Lower leg skin (tissue), 4 donors: ENCODE measurements around the gene BMP7. TPM values are rescaled to one million over a fixed set of nuclear protein-coding genes. Genes with fewer than 3 reads are reported as not detected.

Source experiments
- DNase-seq, 2 donors: peaks; one replicate each; pipeline ENCODE4 v3.0.0-alpha.2; 2019; ENCODE audit warnings: low spot score in 2 of 2
- H3K4me3 ChIP-seq: fragments of 200-600 bp; sonication (generic); 2 replicates; pipeline ENCODE4 v1.5.1; 2017; ENCODE audit warnings: mild to moderate bottlenecking, low read depth; ENCODE audit not compliant: poor library complexity, severe bottlenecking
- CTCF ChIP-seq, 3 donors: fragments of 450-650 bp; IDR thresholded peaks; one replicate each; pipeline ENCODE4 v1.5.1; 2016; ENCODE audit warnings: antibody characterized with exemption in 3 of 3, mild to moderate bottlenecking in 3 of 3, moderate library complexity in 2 of 3
- POLR2A ChIP-seq, 2 donors: fragments of 450-650 bp; IDR thresholded peaks; one replicate each; pipeline ENCODE4 v1.6.1; 2016 to 2017; ENCODE audit warnings: antibody characterized with exemption in 2 of 2, mild to moderate bottlenecking in 1 of 2, moderate library complexity in 1 of 2
- WGBS, 2 donors: methylation state at CpG; one replicate each; pipeline ENCODE4 v1.1.5; 2018; 5-methylcytosine and 5-hydroxymethylcytosine counted together
- intact Hi-C: fragments of 100-400 bp; cut with DNase I; formaldehyde crosslinking; loops from one replicate; pipeline ENCODE4 v1.15.0; 2023; ENCODE audit warnings: low total_unique reads
- total RNA-seq, 4 donors: library from RNA; depleted of rRNA; stranded (reverse); fragments of >200 nt; gene quantifications; one replicate each; pipeline ENCODE4 v1.1.0, GENCODE V29; 2016

BMP7 gene
- total RNA-seq, 4 donors from 2014 or later = 40.5 to 66.3 (median 46.8) TPM

GRCh38 chr20:57183457-57184009 is 82.9 kb downstream of the BMP7 start:
- no peak overlapping the region for H3K4me3 ChIP-seq
- no peak for TF ChIP-seq CTCF (IDR thresholded peaks at IDR 0.05)
- TF ChIP-seq POLR2A (IDR thresholded peaks at IDR 0.05) = no peak
- intact Hi-C loops = no loop called here
- 89 to 90% methylated on average over 12 to 19 of the region's 19 CpGs for WGBS, 2 donors
- DNase-seq = no peak

- H3K4me3 ChIP-seq = no peak overlapping the region
- WGBS, 2 donors = 73 to 77% methylated on average over 7 of the region's 7 CpGs
- intact Hi-C loops = no loop called here
- no peak for TF ChIP-seq CTCF (IDR thresholded peaks at IDR 0.05)
- no peak for TF ChIP-seq POLR2A (IDR thresholded peaks at IDR 0.05)
- no peak for DNase-seq
These were observed 84.8 kb downstream of the BMP7 start for GRCh38 chr20:57181639-57182038.

GRCh38 chr20:57180954-57181353 is 85.5 kb downstream of the BMP7 start:
- WGBS, 2 donors = 58 to 68% methylated on average over 5 of the region's 5 CpGs
- TF ChIP-seq CTCF (IDR thresholded peaks at IDR 0.05) (no peak), POLR2A (IDR thresholded peaks at IDR 0.05) (no peak)
- DNase-seq = no peak
- intact Hi-C loops = no loop called here
- no peak overlapping the region for H3K4me3 ChIP-seq

- 65 to 73% methylated on average over 10 of the region's 10 CpGs for WGBS, 2 donors
- DNase-seq = no peak
- H3K4me3 ChIP-seq = no peak overlapping the region
- intact Hi-C loops = no loop called here
- TF ChIP-seq CTCF (IDR thresholded peaks at IDR 0.05) = no peak
- no peak for TF ChIP-seq POLR2A (IDR thresholded peaks at IDR 0.05)
These were observed 86.1 kb downstream of the BMP7 start for GRCh38 chr20:57180387-57180786.

GRCh38 chr20:57179265-57179664 is 87.2 kb downstream of the BMP7 start:
- H3K4me3 ChIP-seq = no peak overlapping the region
- WGBS, 2 donors = 25 to 30% methylated on average over 11 to 17 of the region's 20 CpGs

More at GRCh38 chr20:57179265-57179664, 87.2 kb downstream of the BMP7 start:
- no peak for TF ChIP-seq POLR2A (IDR thresholded peaks at IDR 0.05)
- TF ChIP-seq CTCF (IDR thresholded peaks at IDR 0.05) = no peak
- intact Hi-C loops = no loop called here
- DNase-seq = no peak
